IgD-negative memory B cell (primary cell): ENCODE data around the gene SGTA. TPM values are rescaled to one million over a fixed set of nuclear protein-coding genes. Genes with fewer than 3 reads are reported as not detected.
"Not testable (repeated sequence)": the region's sequence is repeated elsewhere in the genome, so short reads cannot be mapped to it uniquely, and the experiment has no call there.

Source experiments
- H3K27ac Mint-ChIP-seq, 3 donors: one replicate each; pipeline ENCODE4 v1.8.0; 2020 to 2022; ENCODE audit warnings: mild to moderate bottlenecking in 3 of 3, mixed read lengths in 3 of 3, moderate library complexity in 1 of 3
- H3K27me3 Mint-ChIP-seq: one replicate; pipeline ENCODE4 v1.8.0; 2021; ENCODE audit warnings: mixed read lengths
- H3K36me3 Mint-ChIP-seq: one replicate; pipeline ENCODE4 v1.8.0; 2020; ENCODE audit warnings: mild to moderate bottlenecking, mixed read lengths
- H3K4me1 Mint-ChIP-seq, 3 donors: one replicate each; pipeline ENCODE4 v1.8.0; 2020 to 2022; ENCODE audit warnings: mixed read lengths in 3 of 3, mild to moderate bottlenecking in 1 of 3
- H3K4me3 Mint-ChIP-seq, 4 donors: one replicate each; pipeline ENCODE4 v1.8.0; 2020 to 2022; ENCODE audit warnings: mild to moderate bottlenecking in 4 of 4, mixed read lengths in 4 of 4, moderate library complexity in 3 of 4
- H3K9me3 Mint-ChIP-seq, 3 donors: one replicate each; pipeline ENCODE4 v1.8.0; 2020 to 2021; ENCODE audit warnings: mixed read lengths in 3 of 3, mild to moderate bottlenecking in 1 of 3
- polyA plus RNA-seq: library from polyadenylated mRNA; unstranded; fragments of 300-500 nt; fragmentation: Illumina TruSeq; gene quantifications from one replicate; pipeline ENCODE4 v1.2.3, GENCODE V29; 2021

The SGTA gene
- polyA plus RNA-seq, 1 donor from 2014 or later: 44.2 TPM

DNA sequence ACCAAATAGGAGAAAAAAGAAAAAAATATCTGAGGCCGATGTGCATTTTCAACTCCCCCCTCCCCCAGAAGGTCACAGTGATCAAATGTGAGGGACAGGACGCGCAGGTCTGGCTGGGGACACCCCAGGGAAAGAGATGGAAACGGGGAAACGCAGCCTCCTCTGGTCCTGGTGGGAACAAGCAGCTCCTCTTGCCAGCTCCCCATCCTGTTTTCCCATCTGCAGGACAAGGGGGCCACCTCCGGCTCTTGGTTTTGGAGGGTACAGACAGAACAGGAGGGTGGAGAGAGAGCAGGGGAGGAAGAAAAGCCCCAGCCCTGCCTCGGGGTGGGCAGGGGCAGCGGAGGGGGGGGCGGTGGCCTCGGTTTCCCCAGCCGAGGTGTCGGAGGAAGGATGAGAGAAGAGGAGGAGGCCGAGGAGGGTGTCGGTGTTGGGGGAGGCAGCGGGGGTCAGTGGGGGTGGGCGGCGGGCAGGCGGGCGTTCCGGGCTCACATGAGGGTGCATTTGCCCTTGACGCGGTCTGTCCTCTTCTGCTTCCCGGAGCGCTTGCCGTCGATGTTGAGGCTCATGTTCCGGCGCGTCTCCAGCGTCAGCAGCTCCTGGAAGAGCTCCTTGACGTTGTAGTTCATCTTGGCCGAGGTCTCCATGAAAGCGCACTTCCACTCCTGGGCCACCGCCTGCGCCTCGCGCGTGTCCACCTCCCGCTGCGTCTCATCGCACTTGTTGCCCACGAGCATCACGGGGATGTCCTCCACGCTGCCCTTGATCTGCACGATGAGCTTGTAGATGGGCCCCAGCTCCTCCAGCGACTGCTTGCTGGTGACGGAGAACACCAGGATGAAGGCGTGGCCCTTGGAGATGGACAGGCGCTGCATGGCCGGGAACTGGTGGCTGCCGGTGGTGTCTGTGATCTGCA lies 66.1 kb downstream of the SGTA start:
- peaks cover 9% of the 10 kb centered on the region for H3K27me3 Mint-ChIP-seq
- peak overlapping the region in 1 of 3 donors; percentile 28 for H3K27ac Mint-ChIP-seq
- H3K36me3 Mint-ChIP-seq: peaks cover 2% of the 10 kb centered on the region
- H3K4me1 Mint-ChIP-seq: peaks cover 9 to 19% (median 15%) of the 10 kb centered on the region in 3 donors
- H3K4me3 Mint-ChIP-seq: peak overlapping the region in 2 of 4 donors; percentile 26 to 49
- peaks cover 3 to 9% (median 5%) of the 10 kb centered on the region in 3 donors for H3K9me3 Mint-ChIP-seq

DNA sequence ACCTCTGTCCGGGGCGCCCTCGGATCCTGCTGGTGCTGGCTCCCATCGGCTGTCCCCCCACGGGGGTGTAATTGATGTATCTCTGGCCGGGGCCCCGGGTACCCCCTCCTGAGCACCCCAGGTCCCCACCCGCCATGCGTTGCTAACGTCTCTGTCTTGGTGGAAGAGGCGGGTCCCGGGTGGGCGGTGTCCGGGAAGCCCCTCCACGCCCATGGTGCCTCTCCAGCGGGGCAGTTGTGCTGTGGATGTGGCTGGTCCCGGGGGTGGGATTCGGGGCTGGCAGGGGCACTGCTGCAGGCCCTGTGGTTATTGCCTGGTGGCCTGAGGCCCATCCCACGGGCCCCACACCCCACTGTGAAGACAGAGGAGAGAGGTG lies 66.8 kb downstream of the SGTA start:
- Mint-ChIP-seq H3K27me3 (peaks cover 7% of the 10 kb centered on the region), H3K27ac (peak overlapping the region in 1 of 3 donors; percentile 79), H3K4me3 (peak overlapping the region in 1 of 4 donors; percentile 26), H3K4me1 (peaks cover 16 to 25% (median 18%) of the 10 kb centered on the region in 3 donors), H3K36me3 (peaks cover 2% of the 10 kb centered on the region), H3K9me3 (peaks cover 3 to 9% (median 5%) of the 10 kb centered on the region in 3 donors)

DNA sequence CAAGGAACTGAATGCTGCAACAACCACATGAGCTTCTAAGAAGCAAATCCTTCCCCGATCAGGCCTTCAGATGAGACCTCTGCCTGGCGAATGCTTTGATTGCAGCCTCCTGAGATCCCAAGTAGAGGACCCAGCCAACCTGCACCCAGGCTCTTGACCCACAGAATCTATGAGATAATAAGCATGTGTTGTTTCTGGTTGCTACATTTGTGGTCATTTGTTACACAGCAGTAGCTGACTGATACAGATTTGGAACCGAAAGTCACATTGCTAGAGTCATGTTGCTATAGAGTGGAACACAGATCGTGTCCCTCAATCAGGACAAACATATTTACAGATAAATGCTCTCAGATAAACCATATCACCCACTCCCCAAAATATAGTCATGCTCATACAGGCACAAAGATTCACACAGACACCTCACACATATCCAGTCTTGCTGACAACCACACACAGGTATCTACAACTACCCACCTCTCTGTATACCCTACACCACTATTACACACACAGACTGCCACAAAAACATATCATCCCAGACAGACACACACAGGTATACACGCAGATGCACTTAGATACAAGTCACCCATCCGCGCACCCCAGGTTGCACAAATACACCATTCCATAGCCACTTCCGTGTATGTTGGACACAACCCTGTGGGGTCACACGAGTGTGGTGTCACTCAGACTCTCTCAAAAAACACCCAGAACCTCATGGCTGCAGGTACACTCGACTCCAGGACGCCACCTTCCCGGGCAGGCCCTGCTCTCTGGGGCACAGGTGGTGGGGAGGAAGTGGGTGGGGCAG lies 67.4 kb downstream of the SGTA start:
- peaks cover 2% of the 10 kb centered on the region for H3K36me3 Mint-ChIP-seq
- peaks cover 19 to 30% (median 24%) of the 10 kb centered on the region in 3 donors for H3K4me1 Mint-ChIP-seq
- H3K9me3 Mint-ChIP-seq: peaks cover 3 to 9% (median 5%) of the 10 kb centered on the region in 3 donors
- peaks cover 7% of the 10 kb centered on the region for H3K27me3 Mint-ChIP-seq
- peak overlapping the region in 3 of 4 donors; percentile 10 to 50 (median 48) for H3K4me3 Mint-ChIP-seq
- H3K27ac Mint-ChIP-seq: peak overlapping the region; percentile 18 to 79 (median 78)

DNA sequence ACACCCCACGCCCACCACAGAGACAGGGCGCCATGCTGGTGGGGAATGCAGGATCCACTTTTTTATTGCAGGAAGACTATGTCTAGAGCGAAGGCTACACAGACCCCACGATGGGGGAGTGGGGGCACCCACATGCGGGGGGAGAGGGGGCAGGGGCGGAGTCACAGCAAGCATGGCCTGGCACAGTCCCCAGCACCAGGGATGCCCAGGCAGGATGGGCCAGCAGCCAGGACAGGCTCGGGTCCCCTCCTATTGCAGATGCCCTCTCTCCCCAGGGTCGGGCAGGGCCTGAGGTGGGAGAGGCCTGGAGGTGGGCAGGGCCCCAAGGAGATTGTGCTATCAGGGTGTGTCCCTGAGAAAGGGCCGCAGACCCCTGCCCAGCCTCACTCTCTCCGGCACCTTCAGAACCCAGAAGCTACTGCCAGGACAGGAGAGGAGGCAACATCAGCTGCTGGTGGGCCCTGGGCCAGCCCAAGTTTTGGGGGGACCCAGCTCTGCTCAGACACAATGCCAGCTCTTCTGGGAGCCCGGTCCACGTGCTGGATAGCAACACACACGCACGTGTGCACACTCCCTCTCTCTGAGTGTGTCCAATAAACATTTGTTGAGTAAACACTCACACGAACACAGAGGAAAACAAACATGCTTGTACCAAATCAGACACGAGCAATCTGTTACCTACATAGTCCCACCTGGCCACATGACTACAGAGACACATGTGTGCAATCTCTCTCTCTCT lies 68.4 kb downstream of the SGTA start:
- Mint-ChIP-seq H3K4me3 (peak overlapping the region in 1 of 4 donors; percentile 59), H3K4me1 (peaks cover 23 to 30% (median 25%) of the 10 kb centered on the region in 3 donors), H3K27ac (peak overlapping the region in 1 of 3 donors; percentile 79), H3K9me3 (peaks cover 5 to 9% (median 6%) of the 10 kb centered on the region in 3 donors), H3K36me3 (peaks cover 2% of the 10 kb centered on the region), H3K27me3 (peaks cover 5% of the 10 kb centered on the region)

DNA sequence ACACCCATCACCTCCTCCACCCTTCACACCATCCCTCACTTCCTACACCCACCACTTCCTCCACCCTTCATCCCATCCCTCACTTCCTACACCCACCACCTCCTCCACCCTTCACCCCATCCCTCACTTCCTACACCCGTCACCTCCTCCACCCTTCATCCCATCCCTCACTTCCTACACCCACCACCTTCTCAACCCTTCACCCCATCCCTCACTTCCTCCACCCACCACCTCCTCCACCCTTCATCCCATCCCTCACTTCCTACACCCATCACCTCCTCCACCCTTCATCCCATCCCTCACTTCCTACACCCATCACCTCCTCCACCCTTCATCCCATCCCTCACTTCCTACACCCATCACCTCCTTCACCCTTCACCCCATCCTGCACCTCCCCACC lies 69.0 kb downstream of the SGTA start:
- not testable (repeated sequence) for H3K4me3 Mint-ChIP-seq, H3K9me3 Mint-ChIP-seq, H3K27ac Mint-ChIP-seq, H3K36me3 Mint-ChIP-seq, H3K27me3 Mint-ChIP-seq
- H3K4me1 Mint-ChIP-seq: peaks cover 23 to 28% (median 25%) of the 10 kb centered on the region in 3 donors

DNA sequence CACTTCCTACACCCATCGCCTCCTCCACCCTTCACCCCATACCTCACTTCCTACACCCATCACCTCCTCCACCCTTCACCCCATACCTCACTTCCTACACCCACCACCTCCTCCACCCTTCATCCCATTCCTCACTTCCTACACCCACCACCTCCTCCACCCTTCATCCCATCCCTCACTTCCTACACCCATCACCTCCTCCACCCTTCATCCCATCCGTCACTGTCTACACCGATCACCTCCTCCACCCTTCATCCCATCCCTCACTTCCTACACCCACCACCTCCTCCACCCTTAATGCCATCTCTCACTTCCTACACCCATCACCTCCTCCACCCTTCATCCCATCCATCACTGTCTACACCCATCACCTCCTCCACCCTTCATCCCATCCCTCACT lies 69.9 kb downstream of the SGTA start:
- not testable (repeated sequence) for H3K4me3 Mint-ChIP-seq, H3K9me3 Mint-ChIP-seq, H3K27ac Mint-ChIP-seq, H3K36me3 Mint-ChIP-seq, H3K27me3 Mint-ChIP-seq
- H3K4me1 Mint-ChIP-seq: peaks cover 23 to 28% (median 25%) of the 10 kb centered on the region in 3 donors

DNA sequence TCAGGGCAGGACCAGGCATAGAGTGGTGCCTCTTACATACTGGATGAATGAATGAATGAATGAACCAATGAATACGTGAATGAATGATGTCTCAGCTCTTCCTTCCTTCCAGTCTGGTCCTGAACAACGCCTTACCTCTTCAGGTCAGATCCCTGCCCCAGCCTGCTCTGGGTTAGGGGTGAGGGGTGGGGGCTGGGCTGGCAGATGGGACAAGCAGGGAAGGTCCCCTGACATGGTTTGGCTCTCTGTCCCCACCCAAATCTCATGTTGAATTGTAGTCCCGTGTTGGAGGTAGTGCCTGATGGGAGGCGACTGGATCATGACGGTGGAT lies 71.2 kb downstream of the SGTA start:
- peak overlapping the region in 2 of 3 donors; percentile 98 to 99 for H3K27ac Mint-ChIP-seq
- peak overlapping the region in 2 of 4 donors; percentile 86 to 89 for H3K4me3 Mint-ChIP-seq

DNA sequence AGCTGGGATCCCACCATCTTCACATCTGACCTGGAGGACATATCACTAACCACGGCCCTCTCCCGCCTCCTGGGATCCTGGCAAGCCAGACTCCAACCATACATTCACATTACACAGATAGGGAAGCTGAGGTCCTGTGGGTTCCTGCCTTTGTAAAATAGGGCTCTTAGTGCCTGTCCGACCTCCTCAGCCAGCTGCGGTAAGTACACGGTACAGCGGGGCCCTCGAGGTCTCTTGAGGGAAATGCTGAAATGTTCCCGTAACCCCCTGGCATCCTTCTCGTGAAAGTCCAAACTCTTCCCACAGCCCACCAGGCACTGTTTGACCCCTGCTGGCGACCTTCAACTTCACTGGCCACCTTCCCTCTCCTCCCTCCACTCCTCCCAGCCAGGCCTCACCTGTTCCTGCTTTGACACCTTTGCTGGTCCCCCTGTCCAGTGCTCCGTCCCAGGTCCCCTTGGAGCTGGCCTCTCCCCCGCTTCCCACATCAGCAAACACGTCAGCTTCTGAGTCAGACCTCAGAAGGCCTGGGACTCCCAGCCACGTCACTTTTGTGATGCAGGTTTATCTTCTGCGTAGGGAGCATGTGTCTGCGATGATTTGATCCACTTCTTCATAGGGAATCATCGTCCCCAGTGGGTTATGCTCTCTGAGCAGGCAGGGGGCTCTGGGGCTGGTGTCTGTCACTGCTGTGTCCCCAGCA lies 71.8 kb downstream of the SGTA start:
- Mint-ChIP-seq H3K27ac (peak overlapping the region; percentile 98 to 99 (median 98)), H3K36me3 (peaks cover 2% of the 10 kb centered on the region), H3K27me3 (peaks cover 1% of the 10 kb centered on the region), H3K9me3 (peaks cover 5 to 9% (median 6%) of the 10 kb centered on the region in 3 donors), H3K4me3 (peak overlapping the region; percentile 62 to 89 (median 87)), H3K4me1 (peaks cover 23 to 28% (median 25%) of the 10 kb centered on the region in 3 donors)

More for the DNA sequence above, 71.2 kb downstream of the SGTA start:
- H3K27me3 Mint-ChIP-seq: peaks cover 1% of the 10 kb centered on the region
- H3K4me1 Mint-ChIP-seq: peaks cover 23 to 28% (median 25%) of the 10 kb centered on the region in 3 donors
- H3K9me3 Mint-ChIP-seq: peaks cover 5 to 9% (median 6%) of the 10 kb centered on the region in 3 donors
- H3K36me3 Mint-ChIP-seq: peaks cover 2% of the 10 kb centered on the region

DNA sequence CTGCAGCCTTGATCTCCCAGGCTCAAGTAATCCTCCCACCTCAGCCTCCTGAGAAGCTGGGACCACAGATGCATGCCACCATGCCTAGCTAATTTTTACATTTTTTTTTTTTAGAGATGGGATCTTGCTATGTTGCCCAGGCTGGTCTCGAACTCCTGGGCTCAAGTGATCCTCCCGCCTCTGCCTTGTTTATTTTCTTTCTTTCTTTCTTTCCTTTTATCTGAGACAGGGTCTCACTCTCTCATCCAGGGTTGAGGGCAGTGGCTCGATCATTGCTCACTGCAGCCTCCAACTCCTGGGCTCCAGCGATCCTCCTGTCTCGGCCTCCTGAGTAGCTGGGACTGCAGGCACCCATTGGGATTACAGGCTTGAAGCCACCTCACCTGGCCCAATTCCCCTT lies 76.8 kb downstream of the SGTA start:
- H3K4me3 Mint-ChIP-seq: peak overlapping the region in 1 of 4 donors; percentile 55
- H3K4me1 Mint-ChIP-seq: peaks cover 14 to 17% (median 14%) of the 10 kb centered on the region in 3 donors
- H3K36me3 Mint-ChIP-seq: peaks cover 3% of the 10 kb centered on the region
- H3K27me3 Mint-ChIP-seq: no peaks in the 10 kb centered on the region
- peak overlapping the region in 1 of 3 donors; percentile 82 for H3K27ac Mint-ChIP-seq
- H3K9me3 Mint-ChIP-seq: peaks cover 0 to 3% (median 0%) of the 10 kb centered on the region in 3 donors

Other genes with a start within 250 kb of the SGTA start
- gene GNG7, start 80.6 kb downstream of the SGTA start, polyA plus RNA-seq: 74.6 TPM
- 0.64 TPM for gene DIRAS1, start 61.9 kb downstream of the SGTA start, polyA plus RNA-seq
- 86.9 TPM for gene SLC39A3, start 43.3 kb downstream of the SGTA start, polyA plus RNA-seq
- gene THOP1, start 2.2 kb upstream of the SGTA start, polyA plus RNA-seq: 54.4 TPM
- 4.7 TPM for gene ZNF554, start 36.6 kb upstream of the SGTA start, polyA plus RNA-seq
- 6.3 TPM for gene ZNF555, start 58.2 kb upstream of the SGTA start, polyA plus RNA-seq
- gene ZNF556, start 84.1 kb upstream of the SGTA start, polyA plus RNA-seq: not detected
- gene ZNF57, start 117.7 kb upstream of the SGTA start, polyA plus RNA-seq: 2.9 TPM
- gene ZNF77, start 161.7 kb upstream of the SGTA start, polyA plus RNA-seq: 1.7 TPM
- gene TLE6, start 194.3 kb upstream of the SGTA start, polyA plus RNA-seq: 0.16 TPM
- gene TLE2, start 246.0 kb upstream of the SGTA start, polyA plus RNA-seq: 0.56 TPM